NT2/D1 (cell line): ENCODE results near the gene MAD2L1.
A peak's percentile ranks its signal among the peaks of the same experiment; 100 is the strongest.
"Not testable (repeated sequence)": the region's sequence is repeated elsewhere in the genome, so short reads cannot be mapped to it uniquely, and the experiment has no call there.

ENCODE experiments used
- DNase-seq: peaks from one replicate; pipeline ENCODE4 v3.0.0-alpha.2; 2011; ENCODE audit warnings: low read depth, low spot score
- H3K27me3 ChIP-seq: 2 replicates; pipeline ENCODE4 v1.6.0; 2011; ENCODE audit warnings: mild to moderate bottlenecking; ENCODE audit not compliant: insufficient read length, insufficient read depth
- H3K36me3 ChIP-seq: 2 replicates; pipeline ENCODE4 v1.6.1; 2011; ENCODE audit warnings: mild to moderate bottlenecking, low read length, mixed read lengths; ENCODE audit not compliant: insufficient read depth, insufficient read length
- H3K4me1 ChIP-seq: 2 replicates; pipeline ENCODE4 v1.5.1; 2011; ENCODE audit not compliant: insufficient read depth, insufficient read length
- H3K4me3 ChIP-seq: 2 replicates; pipeline ENCODE4 v1.5.1; 2011; ENCODE audit warnings: low read depth; ENCODE audit not compliant: insufficient read length
- H3K9ac ChIP-seq: 2 replicates; pipeline ENCODE4 v1.6.0; 2011; ENCODE audit warnings: low read depth; ENCODE audit not compliant: insufficient read length
- H3K9me3 ChIP-seq: 2 replicates; pipeline ENCODE4 v1.5.1; 2011; ENCODE audit warnings: mild to moderate bottlenecking, low read length; ENCODE audit not compliant: insufficient read depth
- SUZ12 ChIP-seq: IDR thresholded peaks from 2 replicates; pipeline ENCODE4 v1.6.1; 2011; ENCODE audit not compliant: insufficient read length, insufficient read depth; ENCODE audit errors: extremely low read depth
- YY1 ChIP-seq: IDR thresholded peaks from 2 replicates; pipeline ENCODE4 v1.6.1; 2011; ENCODE audit not compliant: insufficient read length, insufficient read depth
- ZNF274 ChIP-seq: IDR thresholded peaks from 2 replicates; pipeline ENCODE4 v1.6.1; 2011; ENCODE audit warnings: mild to moderate bottlenecking, low read depth, low read length

The MAD2L1 gene

DNA sequence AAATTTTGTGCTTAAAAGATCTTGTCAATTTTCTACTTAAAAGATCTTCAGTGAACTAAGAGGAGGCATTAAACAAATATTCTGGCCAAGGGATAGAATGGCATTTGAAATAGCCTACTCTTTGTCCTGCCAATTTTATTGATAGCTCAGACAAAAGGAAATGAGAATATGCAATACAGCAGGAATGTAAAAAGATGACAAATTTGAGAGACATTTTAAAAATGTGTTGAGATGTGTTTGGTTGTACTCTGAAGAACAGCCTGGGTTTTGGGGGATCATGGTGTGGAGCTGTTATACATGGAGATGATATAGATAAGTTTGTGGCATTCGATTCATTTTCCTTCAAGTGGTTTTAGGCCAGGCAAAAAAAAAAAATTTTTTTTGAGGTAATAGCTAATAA, 11.6 kb upstream of the MAD2L1 start:
- TF ChIP-seq ZNF274 (no peak), YY1 (no peak), SUZ12 (no peak)
- Histone ChIP-seq H3K4me3 (no peak overlapping the region), H3K9ac (no peak overlapping the region), H3K36me3 (no peaks in the 10 kb centered on the region), H3K4me1 (no peaks in the 10 kb centered on the region), H3K27me3 (no peaks in the 10 kb centered on the region), H3K9me3 (no peaks in the 10 kb centered on the region)
- no peak for DNase-seq

DNA sequence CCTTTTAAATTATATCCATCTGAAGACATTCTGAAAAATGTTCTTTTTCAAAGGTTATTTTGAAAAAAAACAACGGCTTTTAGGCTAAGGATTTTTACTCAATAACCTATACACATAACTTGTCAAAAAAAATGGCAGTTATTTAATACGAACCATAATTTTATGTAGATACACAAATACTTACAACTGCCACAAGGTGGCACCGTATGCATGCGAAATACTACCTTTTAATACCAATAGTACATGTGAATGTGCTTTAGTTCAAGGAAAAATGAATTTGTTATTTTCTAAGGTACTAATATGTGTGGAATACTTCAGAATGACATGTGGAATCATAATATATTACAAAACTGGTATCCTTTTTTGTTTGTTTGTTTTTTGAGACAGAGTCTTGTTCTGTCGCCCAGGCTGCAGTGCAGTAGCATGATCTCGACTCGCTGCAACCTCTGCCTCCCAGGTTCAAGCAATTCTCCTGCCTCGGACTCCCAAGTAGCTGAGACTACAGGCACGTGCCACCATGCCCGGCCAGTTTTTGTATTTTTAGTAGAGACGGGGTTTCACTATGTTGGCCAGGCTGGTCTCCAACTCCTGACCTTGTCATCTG, 4.6 kb upstream of the MAD2L1 start:
- TF ChIP-seq SUZ12 (no peak), YY1 (no peak), ZNF274 (no peak)
- H3K9me3 ChIP-seq, result no peaks in the 10 kb centered on the region
- H3K36me3 ChIP-seq, result no peaks in the 10 kb centered on the region
- peak; percentile 27 for DNase-seq
- no peaks in the 10 kb centered on the region for H3K4me1 ChIP-seq
- H3K9ac ChIP-seq, result no peak overlapping the region
- no peaks in the 10 kb centered on the region for H3K27me3 ChIP-seq
- no peak overlapping the region for H3K4me3 ChIP-seq

GRCh38 chr4:120070196-120070595, 3.5 kb upstream of the MAD2L1 start:
- no peaks in the 10 kb centered on the region for H3K36me3 ChIP-seq
- no peaks in the 10 kb centered on the region for H3K27me3 ChIP-seq
- no peak overlapping the region for H3K4me3 ChIP-seq
- no peaks in the 10 kb centered on the region for H3K9me3 ChIP-seq
- no peak for TF ChIP-seq YY1
- TF ChIP-seq SUZ12, result no peak
- TF ChIP-seq ZNF274, result no peak
- H3K4me1 ChIP-seq, result no peaks in the 10 kb centered on the region
- DNase-seq, result no peak
- no peak overlapping the region for H3K9ac ChIP-seq

- DNase-seq, result peak; percentile 18
Measured at GRCh38 chr4:120065974-120066516, 603 bp downstream of the MAD2L1 start.

DNA sequence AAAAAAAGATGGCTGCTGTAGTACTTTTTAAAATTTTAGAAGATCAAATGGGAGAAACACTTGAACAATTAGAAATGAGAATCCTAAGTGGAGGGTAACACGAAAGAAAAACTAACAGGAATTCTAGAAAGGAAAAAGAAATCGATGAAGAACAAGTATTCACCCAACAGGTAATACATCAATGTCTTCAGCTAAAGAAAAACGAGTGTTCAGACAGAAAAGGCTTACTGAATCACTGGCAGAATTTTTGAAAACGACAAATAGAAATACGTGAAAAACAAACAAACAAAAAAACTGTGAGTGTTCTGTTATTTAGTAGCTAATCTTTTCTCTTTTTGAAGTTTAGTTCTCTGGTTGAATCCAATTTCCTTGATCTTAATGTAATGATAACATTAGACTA, 1.8 kb downstream of the MAD2L1 start:
- no peak for DNase-seq
- TF ChIP-seq ZNF274 (no peak), SUZ12 (no peak), YY1 (no peak)
- Histone ChIP-seq H3K4me3 (no peak overlapping the region), H3K9me3 (no peaks in the 10 kb centered on the region), H3K9ac (no peak overlapping the region), H3K27me3 (no peaks in the 10 kb centered on the region), H3K36me3 (peaks cover 45% of the 10 kb centered on the region), H3K4me1 (no peaks in the 10 kb centered on the region)

More at GRCh38 chr4:120065974-120066516, 603 bp downstream of the MAD2L1 start:
- Histone ChIP-seq H3K9me3 (no peaks in the 10 kb centered on the region), H3K9ac (peak overlapping the region; percentile 82), H3K36me3 (peaks cover 33% of the 10 kb centered on the region), H3K4me1 (no peaks in the 10 kb centered on the region), H3K27me3 (no peaks in the 10 kb centered on the region), H3K4me3 (peak overlapping the region; percentile 79)
- TF ChIP-seq ZNF274, result no peak
- no peak for TF ChIP-seq SUZ12

- not testable (repeated sequence) for H3K4me3 ChIP-seq, H3K9me3 ChIP-seq, DNase-seq, H3K27me3 ChIP-seq, H3K4me1 ChIP-seq, H3K9ac ChIP-seq
- peaks cover 53% of the 10 kb centered on the region for H3K36me3 ChIP-seq
Measured at GRCh38 chr4:120063711-120064110, 2.9 kb downstream of the MAD2L1 start.

- Histone ChIP-seq H3K9ac (no peak overlapping the region), H3K9me3 (no peaks in the 10 kb centered on the region)
Measured at GRCh38 chr4:120062663-120063195, 3.9 kb downstream of the MAD2L1 start.

More at GRCh38 chr4:120062663-120063195, 3.9 kb downstream of the MAD2L1 start:
- no peak for TF ChIP-seq YY1
- TF ChIP-seq ZNF274, result no peak
- no peak for TF ChIP-seq SUZ12
- no peaks in the 10 kb centered on the region for H3K4me1 ChIP-seq
- H3K27me3 ChIP-seq, result no peaks in the 10 kb centered on the region
- no peak overlapping the region for H3K4me3 ChIP-seq
- peaks cover 61% of the 10 kb centered on the region for H3K36me3 ChIP-seq
- DNase-seq, result no peak
